HepG2 (cell line): Measurements from ENCODE around the gene FECH. TPM values are rescaled to one million over a fixed set of nuclear protein-coding genes. Genes with fewer than 3 reads are reported as not detected.
A peak's percentile ranks its signal among the peaks of the same experiment; 100 is the strongest.

ENCODE experiments used
- ADNP ChIP-seq: sonication (generic); formaldehyde crosslinking; IDR thresholded peaks from 2 replicates; pipeline ENCODE4 v1.4.0; 2020; ENCODE audit warnings: missing genetic modification reagents
- HNRNPUL1 ChIP-seq: fragments of 200-400 bp; formaldehyde crosslinking; IDR thresholded peaks from 2 replicates; pipeline ENCODE4 v1.6.1; 2017; ENCODE audit warnings: low read depth, mild to moderate bottlenecking, low read length, moderate library complexity
- MAFG ChIP-seq: sonication (generic); formaldehyde crosslinking; IDR thresholded peaks from 2 replicates; pipeline ENCODE4 v1.5.1; 2020; ENCODE audit warnings: mild to moderate bottlenecking, missing genetic modification reagents
- MAZ ChIP-seq, 2 experiments: sonication (generic) in 1 of 2; formaldehyde crosslinking in 1 of 2; IDR thresholded peaks; 2 replicates each; pipeline versions ENCODE4 v1.5.0 to v1.6.1; 2012 to 2020; ENCODE audit warnings: low read depth in 2 of 2, mild to moderate bottlenecking in 2 of 2, borderline replicate concordance in 1 of 2, improper control_type of control experiment in 1 of 2, low read length in 1 of 2, missing genetic modification reagents in 1 of 2, moderate library complexity in 1 of 2
- MBD4 ChIP-seq: IDR thresholded peaks from 2 replicates; pipeline ENCODE4 v1.6.1; 2012; ENCODE audit warnings: low read length, inconsistent platforms, borderline replicate concordance
- PBX3 ChIP-seq: sonication (generic); formaldehyde crosslinking; IDR thresholded peaks from 2 replicates; pipeline ENCODE4 v1.8.1; 2023; ENCODE audit warnings: missing genetic modification reagents, inconsistent platforms, borderline replicate concordance
- PCBP1 ChIP-seq: fragments of 200-400 bp; formaldehyde crosslinking; IDR thresholded peaks from 2 replicates; pipeline ENCODE4 v1.6.1; 2017; ENCODE audit warnings: mild to moderate bottlenecking, low read depth, low read length, borderline replicate concordance
- RAD21 ChIP-seq: fragments of 450-650 bp; formaldehyde crosslinking; IDR thresholded peaks from 2 replicates; pipeline ENCODE4 v1.5.0; 2020; ENCODE audit warnings: mild to moderate bottlenecking
- RBAK ChIP-seq: sonication (generic); formaldehyde crosslinking; IDR thresholded peaks from 2 replicates; pipeline ENCODE4 v1.5.1; 2020; ENCODE audit warnings: mild to moderate bottlenecking, missing genetic modification reagents
- RELA ChIP-seq: sonication (generic); formaldehyde crosslinking; IDR thresholded peaks from 2 replicates; pipeline ENCODE4 v1.4.0; 2020; ENCODE audit warnings: missing genetic modification reagents
- RFXANK ChIP-seq: IDR thresholded peaks from 2 replicates; pipeline ENCODE4 v1.6.1; 2016
- ZFP1 ChIP-seq: IDR thresholded peaks from 2 replicates; pipeline ENCODE4 v1.6.1; 2016
- ZKSCAN5 ChIP-seq: sonication (generic); formaldehyde crosslinking; IDR thresholded peaks from 2 replicates; pipeline ENCODE4 v1.5.1; 2020; ENCODE audit warnings: mild to moderate bottlenecking, missing genetic modification reagents
- ZNF382 ChIP-seq: sonication (generic); formaldehyde crosslinking; IDR thresholded peaks from 2 replicates; pipeline ENCODE4 v1.5.0; 2020; ENCODE audit warnings: missing genetic modification reagents, mild to moderate bottlenecking, borderline replicate concordance
- ZNF670 ChIP-seq: sonication (generic); formaldehyde crosslinking; IDR thresholded peaks from 2 replicates; pipeline ENCODE4 v1.8.0; 2022; ENCODE audit warnings: mild to moderate bottlenecking, missing genetic modification reagents, borderline replicate concordance
- ZNF800 ChIP-seq: sonication (generic); formaldehyde crosslinking; IDR thresholded peaks from 2 replicates; pipeline ENCODE4 v1.4.0; 2020; ENCODE audit warnings: missing genetic modification reagents
- ZSCAN21 ChIP-seq: sonication (generic); formaldehyde crosslinking; IDR thresholded peaks from 2 replicates; pipeline ENCODE4 v1.8.0; 2022; ENCODE audit warnings: mild to moderate bottlenecking, missing genetic modification reagents, moderate library complexity, borderline replicate concordance
- polyA plus RNA-seq, 8 experiments: library from polyadenylated mRNA; depleted of rRNA in 3 of 8; stranded (reverse) in 7 of 8; unstranded in 1 of 8; fragments of >200 nt; fragmentation: Illumina TruSeq in 4 of 8; extraction: Trizol in 4 of 8; gene quantifications; 2 replicates each; pipeline versions ENCODE4 v1.2.1 to v1.2.3, GENCODE V29; 2011 to 2016; ENCODE audit warnings: low read depth in 4 of 8, missing spikeins in 1 of 8, mixed read lengths in 1 of 8; ENCODE audit not compliant: insufficient read depth in 1 of 8
- total RNA-seq, 5 experiments: library from RNA; depleted of rRNA; stranded (reverse); fragments of >200 nt; fragmentation: Illumina TruSeq; extraction: Trizol; gene quantifications; 2 replicates each; pipeline ENCODE4 v1.2.3, GENCODE V29; 2016; ENCODE audit warnings: low read depth in 1 of 5
- TF ChIP-seq, protein P1 (sequence below): sonication (generic); formaldehyde crosslinking; IDR thresholded peaks from 2 replicates; pipeline ENCODE4 v1.8.0; 2022; ENCODE audit warnings: missing genetic modification reagents, low read depth, mild to moderate bottlenecking, borderline replicate concordance
- TF ChIP-seq, protein P2 (sequence below): sonication (generic); formaldehyde crosslinking; IDR thresholded peaks from 2 replicates; pipeline ENCODE4 v1.4.0; 2020; ENCODE audit warnings: missing genetic modification reagents, borderline replicate concordance
- TF ChIP-seq, protein P3 (sequence below): sonication (generic); formaldehyde crosslinking; IDR thresholded peaks from 2 replicates; pipeline ENCODE4 v1.5.0; 2020; ENCODE audit warnings: missing genetic modification reagents
- TF ChIP-seq, protein P4 (sequence below): sonication (generic); formaldehyde crosslinking; conservative IDR thresholded peaks from 2 replicates; pipeline ENCODE4 v1.8.0; 2022; ENCODE audit warnings: mild to moderate bottlenecking, moderate library complexity, missing genetic modification reagents

FECH gene
- total and polyA plus RNA-seq, 2 of the 13 experiments (the other 11 are each of a cell fraction or from before 2014, with no cell fraction given), result 14.7 to 21.9 TPM

- peak; percentile 68; the same call in 1 of the 2 replicates for TF ChIP-seq ZNF800
- peak; percentile 91; the same call in 1 of the 2 replicates for TF ChIP-seq ZSCAN21
- no peak for TF ChIP-seq ZKSCAN5 (CRISPR knock-in tag)
- TF ChIP-seq RELA, result no peak
- TF ChIP-seq PBX3 (CRISPR knock-in tag), result no peak
- TF ChIP-seq HNRNPUL1, result no peak
- TF ChIP-seq PCBP1, result no peak
- TF ChIP-seq ADNP (CRISPR knock-in tag), result no peak
- no peak; the same call in 1 of the 2 replicates for TF ChIP-seq ZNF670
- TF ChIP-seq MAFG, result peak; percentile 93
- no peak for TF ChIP-seq RBAK
- TF ChIP-seq RFXANK (CRISPR knock-in tag), result no peak
- no peak for TF ChIP-seq ZNF382 (CRISPR knock-in tag)
- TF ChIP-seq, protein P1, sequence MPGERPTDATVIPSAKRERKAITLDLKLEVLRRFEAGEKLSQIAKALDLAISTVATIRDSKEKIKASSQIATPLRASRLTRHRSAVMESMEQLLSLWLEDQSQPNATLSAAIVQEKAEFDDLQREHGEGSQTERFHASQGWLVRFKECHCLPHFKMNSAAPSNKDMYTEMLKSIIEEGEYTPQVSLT (CRISPR knock-in tag), result no peak
- TF ChIP-seq, protein P2, sequence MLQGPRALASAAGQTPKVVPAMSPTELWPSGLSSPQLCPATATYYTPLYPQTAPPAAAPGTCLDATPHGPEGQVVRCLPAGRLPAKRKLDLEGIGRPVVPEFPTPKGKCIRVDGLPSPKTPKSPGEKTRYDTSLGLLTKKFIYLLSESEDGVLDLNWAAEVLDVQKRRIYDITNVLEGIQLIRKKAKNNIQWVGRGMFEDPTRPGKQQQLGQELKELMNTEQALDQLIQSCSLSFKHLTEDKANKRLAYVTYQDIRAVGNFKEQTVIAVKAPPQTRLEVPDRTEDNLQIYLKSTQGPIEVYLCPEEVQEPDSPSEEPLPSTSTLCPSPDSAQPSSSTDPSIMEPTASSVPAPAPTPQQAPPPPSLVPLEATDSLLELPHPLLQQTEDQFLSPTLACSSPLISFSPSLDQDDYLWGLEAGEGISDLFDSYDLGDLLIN, result no peak
- TF ChIP-seq, protein P3, sequence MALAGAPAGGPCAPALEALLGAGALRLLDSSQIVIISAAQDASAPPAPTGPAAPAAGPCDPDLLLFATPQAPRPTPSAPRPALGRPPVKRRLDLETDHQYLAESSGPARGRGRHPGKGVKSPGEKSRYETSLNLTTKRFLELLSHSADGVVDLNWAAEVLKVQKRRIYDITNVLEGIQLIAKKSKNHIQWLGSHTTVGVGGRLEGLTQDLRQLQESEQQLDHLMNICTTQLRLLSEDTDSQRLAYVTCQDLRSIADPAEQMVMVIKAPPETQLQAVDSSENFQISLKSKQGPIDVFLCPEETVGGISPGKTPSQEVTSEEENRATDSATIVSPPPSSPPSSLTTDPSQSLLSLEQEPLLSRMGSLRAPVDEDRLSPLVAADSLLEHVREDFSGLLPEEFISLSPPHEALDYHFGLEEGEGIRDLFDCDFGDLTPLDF, result no peak
- TF ChIP-seq ZFP1, result no peak
- TF ChIP-seq RAD21 (CRISPR knock-in tag), result peak; percentile 36; the same call in 1 of the 2 replicates
- TF ChIP-seq MBD4, result no peak
- TF ChIP-seq, protein P4, sequence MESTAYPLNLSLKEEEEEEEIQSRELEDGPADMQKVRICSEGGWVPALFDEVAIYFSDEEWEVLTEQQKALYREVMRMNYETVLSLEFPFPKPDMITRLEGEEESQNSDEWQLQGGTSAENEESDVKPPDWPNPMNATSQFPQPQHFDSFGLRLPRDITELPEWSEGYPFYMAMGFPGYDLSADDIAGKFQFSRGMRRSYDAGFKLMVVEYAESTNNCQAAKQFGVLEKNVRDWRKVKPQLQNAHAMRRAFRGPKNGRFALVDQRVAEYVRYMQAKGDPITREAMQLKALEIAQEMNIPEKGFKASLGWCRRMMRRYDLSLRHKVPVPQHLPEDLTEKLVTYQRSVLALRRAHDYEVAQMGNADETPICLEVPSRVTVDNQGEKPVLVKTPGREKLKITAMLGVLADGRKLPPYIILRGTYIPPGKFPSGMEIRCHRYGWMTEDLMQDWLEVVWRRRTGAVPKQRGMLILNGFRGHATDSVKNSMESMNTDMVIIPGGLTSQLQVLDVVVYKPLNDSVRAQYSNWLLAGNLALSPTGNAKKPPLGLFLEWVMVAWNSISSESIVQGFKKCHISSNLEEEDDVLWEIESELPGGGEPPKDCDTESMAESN (CRISPR knock-in tag), result no peak
- TF ChIP-seq MAZ (IDR thresholded peaks at IDR 0.05; ENCODE audit: borderline replicate concordance, low read depth, low read length), result no peak
- TF ChIP-seq MAZ (CRISPR knock-in tag; IDR thresholded peaks at IDR 0.05; ENCODE audit: low read depth), result peak; percentile 41; the same call in 1 of the 2 replicates
These were observed at the start of gene FECH (continued) for GRCh38 chr18:57586251-57587049.
